Tibial nerve (tissue), 4 donors: Measurements from ENCODE around the gene PTCHD1. TPM values are rescaled to one million over a fixed set of nuclear protein-coding genes. Genes with fewer than 3 reads are reported as not detected.

ENCODE experiments used
- DNase-seq, 2 donors: peaks; one replicate each; pipeline ENCODE4 v3.0.0-alpha.2; 2019; ENCODE audit warnings: low spot score in 2 of 2
- H3K27ac ChIP-seq, 4 donors: fragments of 200-600 bp; sonication (generic) in 3 of 4; one replicate each; pipeline ENCODE4 v1.5.1; 2017 to 2019; ENCODE audit warnings: mild to moderate bottlenecking in 1 of 4
- H3K27me3 ChIP-seq, 2 donors: fragments of 200-600 bp; sonication (generic) in 1 of 2; one replicate each; pipeline versions ENCODE4 v1.5.1 to v1.6.0; 2017 to 2019
- H3K36me3 ChIP-seq, 3 donors: fragments of 200-600 bp; sonication (generic); one replicate each; pipeline ENCODE4 v1.5.1; 2018 to 2019
- H3K4me1 ChIP-seq, 4 donors: fragments of 200-600 bp; sonication (generic) in 3 of 4; one replicate each; pipeline ENCODE4 v1.5.1; 2017 to 2019
- H3K4me3 ChIP-seq, 4 donors: fragments of 200-600 bp; sonication (generic) in 3 of 4; one replicate each; pipeline ENCODE4 v1.5.1; 2017 to 2019; ENCODE audit warnings: mild to moderate bottlenecking in 1 of 4, moderate library complexity in 1 of 4
- H3K9me3 ChIP-seq, 4 donors: fragments of 200-600 bp; sonication (generic) in 3 of 4; one replicate each; pipeline ENCODE4 v1.5.1; 2017 to 2019
- CTCF ChIP-seq, 5 experiments: fragments of 200-600 bp in 3 of 5; fragments of 450-650 bp in 2 of 5; sonication (generic) in 3 of 5; IDR thresholded peaks; one replicate each; pipeline ENCODE4 v1.5.1; 2016 to 2019; ENCODE audit warnings: antibody characterized with exemption in 5 of 5, mild to moderate bottlenecking in 3 of 5, moderate library complexity in 2 of 5
- EP300 ChIP-seq, 2 donors: sonication (generic); formaldehyde crosslinking; IDR thresholded peaks; one replicate each; pipeline ENCODE4 v1.6.1; 2017; ENCODE audit warnings: antibody characterized with exemption in 2 of 2, mild to moderate bottlenecking in 1 of 2
- POLR2A ChIP-seq, 2 donors: fragments of 450-650 bp; IDR thresholded peaks; one replicate each; pipeline ENCODE4 v1.6.1; 2017; ENCODE audit warnings: antibody characterized with exemption in 2 of 2, mild to moderate bottlenecking in 2 of 2, moderate library complexity in 2 of 2
- WGBS, 2 donors: methylation state at CpG; one replicate each; pipeline ENCODE4 v1.1.5; 2018; 5-methylcytosine and 5-hydroxymethylcytosine counted together
- total RNA-seq, 4 donors: library from RNA; depleted of rRNA; stranded (reverse); fragments of >200 nt; gene quantifications; one replicate each; pipeline ENCODE4 v1.1.0, GENCODE V29; 2016

Gene PTCHD1
- total RNA-seq, 4 donors from 2014 or later: under 0.01 to 0.59 (median under 0.01) TPM; not detected in 1

DNA sequence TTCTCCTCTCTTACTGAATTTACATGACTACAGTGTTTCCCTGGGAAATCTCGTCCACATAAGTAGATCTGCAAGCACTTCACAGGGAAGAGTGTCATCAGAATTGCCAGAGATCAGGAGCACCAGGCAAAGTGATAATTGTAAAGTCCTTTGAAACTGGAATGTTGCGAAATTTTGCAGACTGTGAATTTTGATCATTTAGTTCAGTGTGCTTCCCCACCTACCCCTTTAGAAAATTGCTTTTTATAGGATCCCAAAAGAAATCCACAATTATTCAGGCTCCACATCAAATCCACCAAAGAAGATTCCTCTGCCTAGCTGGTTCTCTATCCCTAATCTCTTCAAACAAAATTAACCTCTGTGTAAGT, 10.2 kb downstream of the PTCHD1 start:
- WGBS, 2 donors: 51 to 72% methylated on average over 2 of the region's 2 CpGs
- peaks cover 0 to 15% of the 10 kb centered on the region in 2 donors for H3K27me3 ChIP-seq

DNA sequence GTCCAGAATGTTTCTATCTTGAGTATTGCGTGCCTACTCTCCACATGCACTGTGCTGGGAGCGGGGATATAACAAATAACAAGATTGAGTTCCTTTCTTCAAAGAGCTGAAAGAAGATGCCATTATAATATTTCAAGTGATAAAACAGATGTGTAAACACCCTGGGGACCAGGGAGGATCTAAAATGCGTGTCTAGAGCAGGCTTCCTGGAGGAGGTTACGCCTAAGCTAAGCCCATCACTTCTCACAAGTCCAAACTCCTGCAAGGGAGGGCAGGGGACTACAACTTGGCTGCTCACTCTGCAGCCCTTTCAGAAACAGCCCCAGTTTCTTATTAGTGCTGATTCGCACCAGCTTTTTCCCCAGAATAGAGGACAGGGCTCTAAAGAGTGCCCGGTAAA, 21.5 kb downstream of the PTCHD1 start:
- Histone ChIP-seq H3K36me3 (no peaks in the 10 kb centered on the region), H3K9me3 (no peaks in the 10 kb centered on the region), H3K27me3 (no peaks in the 10 kb centered on the region), H3K27ac (no peak overlapping the region), H3K4me3 (no peak overlapping the region), H3K4me1 (no peaks in the 10 kb centered on the region)
- no peak for TF ChIP-seq POLR2A (IDR thresholded peaks at IDR 0.05)
- no peak for TF ChIP-seq EP300 (IDR thresholded peaks at IDR 0.05)
- no peak for TF ChIP-seq CTCF (IDR thresholded peaks at IDR 0.05)
- WGBS, 2 donors: 70 to 74% methylated on average over 6 of the region's 6 CpGs
- no peak for DNase-seq

More for the DNA sequence above, 10.2 kb downstream of the PTCHD1 start:
- Histone ChIP-seq H3K4me1 (no peaks in the 10 kb centered on the region), H3K4me3 (no peak overlapping the region), H3K27ac (no peak overlapping the region), H3K9me3 (no peaks in the 10 kb centered on the region), H3K36me3 (no peaks in the 10 kb centered on the region)
- TF ChIP-seq CTCF (IDR thresholded peaks at IDR 0.05) (no peak), POLR2A (IDR thresholded peaks at IDR 0.05) (no peak), EP300 (IDR thresholded peaks at IDR 0.05) (no peak)
- DNase-seq: no peak

- Histone ChIP-seq H3K4me3 (no peak overlapping the region), H3K27me3 (no peaks in the 10 kb centered on the region), H3K9me3 (no peaks in the 10 kb centered on the region), H3K4me1 (no peaks in the 10 kb centered on the region), H3K36me3 (no peaks in the 10 kb centered on the region), H3K27ac (no peak overlapping the region)
- WGBS, 2 donors: 60 to 85% methylated on average over 1 to 3 of the region's 3 CpGs
- DNase-seq: no peak
- TF ChIP-seq POLR2A (IDR thresholded peaks at IDR 0.05): no peak
- no peak for TF ChIP-seq CTCF (IDR thresholded peaks at IDR 0.05)
- no peak for TF ChIP-seq EP300 (IDR thresholded peaks at IDR 0.05)
Measured at GRCh38 chrX:23364416-23364815, 29.8 kb downstream of the PTCHD1 start.

DNA sequence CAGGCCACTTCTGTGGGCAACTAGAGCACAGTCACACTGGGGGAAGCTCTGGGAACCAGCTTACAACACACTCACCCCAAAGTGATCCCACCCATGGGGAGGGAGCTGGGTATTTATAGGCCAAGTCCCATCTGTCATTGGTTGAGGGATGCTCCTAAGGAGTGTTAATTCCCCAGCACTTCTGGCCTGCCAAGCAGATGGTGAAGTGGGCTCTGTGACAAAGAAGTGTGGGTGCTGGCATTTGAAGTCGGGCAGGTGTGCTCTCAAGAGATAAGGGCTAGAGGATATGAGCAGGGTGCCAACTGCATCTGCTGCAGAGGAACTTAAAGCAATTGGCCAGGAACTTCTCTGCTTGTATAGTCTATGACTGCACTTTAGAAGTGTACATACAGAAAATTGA, 30.9 kb downstream of the PTCHD1 start:
- peaks cover 0 to 5% of the 10 kb centered on the region in 2 donors for H3K27me3 ChIP-seq
- no peaks in the 10 kb centered on the region for H3K9me3 ChIP-seq
- no peak overlapping the region for H3K27ac ChIP-seq
- H3K4me3 ChIP-seq: no peak overlapping the region
- H3K4me1 ChIP-seq: no peaks in the 10 kb centered on the region
- TF ChIP-seq CTCF (IDR thresholded peaks at IDR 0.05): no peak
- TF ChIP-seq POLR2A (IDR thresholded peaks at IDR 0.05): no peak
- TF ChIP-seq EP300 (IDR thresholded peaks at IDR 0.05): no peak
- WGBS, 2 donors: 78 to 100% methylated on average over 1 of the region's 1 CpG
- no peaks in the 10 kb centered on the region for H3K36me3 ChIP-seq
- DNase-seq: no peak

DNA sequence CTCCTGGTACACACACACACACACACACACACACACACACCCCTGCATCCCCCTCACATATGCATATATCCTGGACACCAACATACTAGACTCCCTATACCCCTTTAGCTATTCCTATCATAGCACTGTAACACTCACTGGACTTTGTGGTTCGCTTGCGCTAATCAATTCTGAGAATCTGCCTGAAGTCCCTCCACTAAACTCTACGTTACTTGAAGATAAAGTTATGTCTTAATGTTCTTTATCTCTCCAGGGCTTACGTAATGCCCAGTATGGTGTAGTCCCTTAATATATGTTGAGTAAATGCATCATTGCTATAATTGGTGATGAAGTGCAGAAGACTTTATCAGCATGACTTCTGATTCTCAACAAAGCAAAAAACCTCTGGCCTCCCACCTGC, 32.3 kb downstream of the PTCHD1 start:
- H3K9me3 ChIP-seq: no peaks in the 10 kb centered on the region
- no peak overlapping the region for H3K4me3 ChIP-seq
- 89 to 92% methylated on average over 4 of the region's 4 CpGs for WGBS, 2 donors
- TF ChIP-seq POLR2A (IDR thresholded peaks at IDR 0.05) (no peak), EP300 (IDR thresholded peaks at IDR 0.05) (no peak), CTCF (IDR thresholded peaks at IDR 0.05) (no peak)
- DNase-seq: no peak
- H3K27me3 ChIP-seq: peaks cover 0 to 5% of the 10 kb centered on the region in 2 donors
- H3K4me1 ChIP-seq: no peaks in the 10 kb centered on the region
- no peaks in the 10 kb centered on the region for H3K36me3 ChIP-seq
- no peak overlapping the region for H3K27ac ChIP-seq
